ENCODE data around the gene RHOB. TPM values are rescaled to one million over a fixed set of nuclear protein-coding genes. Genes with fewer than 3 reads are reported as not detected.

RHOB gene
- total RNA-seq, 1 donor from 2014 or later = 296 TPM

GRCh38 chr2:20496076-20496872, 49.4 kb downstream of the RHOB start:
- no peak for DNase-seq

- DNase-seq = no peak
These were observed 50.1 kb downstream of the RHOB start for GRCh38 chr2:20496942-20497341.

Small RNAs within 50 kb of the gene (small RNA-seq; reads per million reads assigned to genes)
- gene RF00019 (not detected), gene RNA5SP86 (not detected)

Other genes with a start within 250 kb of the RHOB start
- 9.0 TPM for gene SDC1, start 221.9 kb upstream of the RHOB start, total RNA-seq
- gene PUM2, start 96.2 kb upstream of the RHOB start, total RNA-seq = 177 TPM
- gene HS1BP3, start 204.0 kb downstream of the RHOB start, total RNA-seq = 10.3 TPM
- gene GDF7, start 220.1 kb downstream of the RHOB start, total RNA-seq = 0.16 TPM

Measured in occipital lobe (tissue), 3 donors.